Tongue (tissue), 2 donors: ENCODE measurements around the gene FADS6. TPM values are rescaled to one million over a fixed set of nuclear protein-coding genes. Genes with fewer than 3 reads are reported as not detected.
A peak's percentile ranks its signal among the peaks of the same experiment; 100 is the strongest.

Experiments used
- DNase-seq: peaks from one replicate; pipeline ENCODE4 v3.0.0-alpha.2; 2015
- total RNA-seq: library from RNA; depleted of rRNA; stranded (reverse); fragments of >200 nt; gene quantifications from one replicate; pipeline ENCODE4 v1.2.3, GENCODE V29; 2014

FADS6 gene
- total RNA-seq, 1 donor from 2014 or later = 0.51 TPM

GRCh38 chr17:74868251-74868907, 25.1 kb downstream of the FADS6 start:
- DNase-seq = no peak

- no peak for DNase-seq
Measured at GRCh38 chr17:74866198-74866835, 27.1 kb downstream of the FADS6 start.

- DNase-seq = no peak
Measured at GRCh38 chr17:74865504-74866197, 27.8 kb downstream of the FADS6 start.

- DNase-seq = peak; percentile 84
Measured at GRCh38 chr17:74864866-74865395, 28.5 kb downstream of the FADS6 start.

GRCh38 chr17:74864297-74864865, 29.1 kb downstream of the FADS6 start:
- no peak for DNase-seq

DNA sequence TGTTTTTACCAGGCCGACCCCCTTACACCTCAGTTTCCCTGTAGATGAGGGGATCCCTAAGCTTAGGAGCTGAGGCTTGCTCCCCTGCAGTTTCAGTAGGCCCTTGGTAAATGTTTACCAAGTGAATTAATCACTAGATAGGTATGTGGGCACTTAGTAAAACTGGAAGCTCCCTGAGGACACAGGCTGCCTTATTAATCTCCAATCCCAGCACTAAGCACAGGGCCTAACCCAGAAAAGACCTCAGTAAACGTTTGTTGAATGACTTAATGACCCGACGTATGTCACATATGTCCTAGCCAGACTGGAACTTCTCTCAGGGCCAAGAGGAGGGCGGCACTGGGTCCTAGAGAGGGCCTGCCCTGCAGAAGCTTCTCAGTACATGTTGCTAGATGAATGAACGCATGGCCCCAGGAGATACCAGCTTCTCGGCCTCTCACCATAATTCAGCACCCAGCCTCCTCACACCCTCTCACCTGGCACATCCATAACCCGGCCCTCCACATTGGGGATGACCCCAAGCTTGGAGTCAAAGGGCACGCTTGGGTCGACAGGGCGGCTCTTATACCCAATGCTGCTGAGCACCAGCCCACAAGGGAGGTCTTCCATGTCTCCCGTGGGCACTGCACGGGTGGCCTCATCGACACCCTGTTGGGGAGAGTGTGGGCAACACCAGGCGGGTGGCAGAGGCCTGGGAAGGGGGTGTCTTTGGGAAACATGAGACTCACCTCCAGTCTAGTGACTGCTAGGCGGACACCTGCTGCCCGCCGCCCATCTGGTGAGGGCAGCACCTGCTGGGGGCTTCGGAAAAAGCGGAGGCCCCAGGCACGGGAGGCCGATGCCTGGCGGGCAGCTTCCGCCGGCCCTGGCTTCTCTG, 29.8 kb downstream of the FADS6 start:
- no peak for DNase-seq

DNA sequence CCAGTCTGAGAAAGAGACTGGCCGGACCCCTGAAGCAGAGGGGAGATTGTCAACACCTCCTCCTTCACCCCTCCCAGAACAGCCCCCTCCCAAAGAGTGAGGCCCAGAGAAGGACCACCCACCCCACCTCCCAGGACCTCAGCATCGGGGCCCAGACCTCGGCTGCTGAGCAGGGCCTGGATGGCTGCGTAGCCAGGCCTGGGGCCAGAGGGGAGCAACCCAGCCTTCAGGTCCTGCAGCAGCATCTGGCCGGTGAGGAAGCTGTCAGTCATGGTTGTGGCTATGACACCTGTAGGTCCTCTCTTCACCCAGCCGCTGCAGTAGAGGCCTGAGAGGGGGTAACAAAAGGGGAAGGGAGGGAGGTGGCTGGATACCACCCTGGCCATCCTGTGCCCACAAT, 30.5 kb downstream of the FADS6 start:
- no peak for DNase-seq

DNA sequence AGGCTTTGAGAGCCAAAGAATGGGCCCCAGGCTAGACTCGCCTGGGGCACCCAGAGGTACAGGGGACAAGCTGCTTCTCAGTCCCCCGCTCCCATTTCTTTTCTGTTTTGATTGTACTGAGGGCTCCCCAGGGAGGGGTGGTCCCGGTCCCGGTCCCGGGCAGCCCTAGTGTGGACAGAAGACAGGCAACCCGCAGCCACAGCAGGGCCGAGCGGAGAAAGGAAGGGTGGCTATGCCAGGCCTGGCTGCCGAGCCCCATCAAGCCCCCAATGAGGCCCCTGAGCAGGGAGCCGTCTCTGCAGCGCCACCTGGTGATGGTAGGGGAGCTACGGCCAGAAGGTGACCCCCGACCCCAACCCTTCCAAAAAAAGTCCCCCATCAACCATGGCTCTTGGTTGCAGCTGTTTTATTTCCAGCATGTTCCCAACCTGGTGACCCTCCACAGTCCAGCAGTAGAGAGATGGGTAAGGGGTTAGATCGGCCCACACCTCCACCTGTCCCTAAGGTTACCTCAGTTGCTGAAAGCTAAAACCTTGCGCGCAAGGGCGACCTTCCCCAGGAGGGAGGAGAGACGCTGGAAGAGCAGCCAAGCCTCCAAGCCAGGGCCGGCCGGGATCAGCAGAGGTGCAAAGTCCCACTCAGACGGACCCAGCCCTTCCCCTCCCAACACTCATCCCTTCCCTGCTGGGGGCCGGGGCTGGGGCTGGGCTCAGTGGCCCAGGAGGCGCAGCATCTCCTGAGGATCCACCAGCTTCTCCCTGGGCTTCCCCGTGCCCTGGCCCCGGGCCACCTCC, 31.1 kb downstream of the FADS6 start:
- DNase-seq = peak; percentile 82

DNA sequence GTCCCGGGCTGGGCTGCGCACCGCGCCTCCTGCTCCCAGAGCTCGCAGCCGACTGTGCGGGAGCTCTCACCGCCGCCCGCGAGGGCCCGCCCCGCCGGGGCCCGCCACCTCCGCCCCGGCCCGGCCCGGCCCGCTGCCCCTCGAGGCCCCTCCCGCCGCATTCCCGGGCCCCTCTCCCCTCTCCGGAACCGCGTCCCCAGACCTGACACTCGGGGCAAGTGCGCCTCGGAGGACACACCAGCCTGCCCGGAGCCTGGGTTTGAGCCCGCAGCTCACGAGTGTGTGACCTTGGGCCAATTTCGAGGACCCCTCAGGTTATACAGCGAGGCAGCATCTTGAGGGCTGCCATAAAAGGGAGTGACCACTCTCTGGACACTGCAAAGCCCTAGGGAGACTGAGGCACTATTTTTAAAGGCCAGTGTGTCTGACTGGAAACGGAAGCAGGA, 31.7 kb downstream of the FADS6 start:
- DNase-seq = no peak

- no peak for DNase-seq
Measured at GRCh38 chr17:74860872-74861661, 32.4 kb downstream of the FADS6 start.

DNA sequence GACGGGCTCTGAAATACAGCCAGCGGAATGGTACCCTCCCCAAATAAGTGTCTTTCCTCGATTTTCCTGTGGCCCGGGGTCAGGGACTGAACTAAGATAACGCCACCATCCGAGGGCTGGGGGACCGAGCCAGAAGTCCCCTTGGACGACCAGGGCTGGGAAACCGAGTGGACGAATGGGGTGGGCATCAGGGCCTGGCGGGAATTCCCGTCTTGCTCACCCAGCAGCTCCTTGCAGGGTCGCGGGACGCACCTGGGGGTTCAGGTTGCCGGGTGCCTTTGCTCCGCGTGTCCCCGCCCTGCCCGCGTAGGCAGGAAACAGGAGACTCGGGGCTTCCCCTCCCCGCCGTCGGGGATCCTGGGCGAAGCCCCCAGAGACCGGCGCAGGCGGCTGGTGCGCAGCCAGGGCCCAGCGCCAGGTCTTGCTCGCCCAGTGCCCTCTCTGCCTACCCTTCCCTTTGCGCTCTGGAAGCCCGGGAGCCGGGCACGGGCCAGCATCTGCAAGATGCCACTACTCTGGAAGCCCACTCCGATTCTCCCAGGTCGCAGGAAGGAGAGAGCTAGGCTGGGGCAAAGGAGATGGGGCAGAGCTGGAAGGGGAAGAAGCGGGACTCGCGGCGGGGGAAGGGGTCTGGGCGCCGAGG, 33.1 kb downstream of the FADS6 start:
- no peak for DNase-seq

DNA sequence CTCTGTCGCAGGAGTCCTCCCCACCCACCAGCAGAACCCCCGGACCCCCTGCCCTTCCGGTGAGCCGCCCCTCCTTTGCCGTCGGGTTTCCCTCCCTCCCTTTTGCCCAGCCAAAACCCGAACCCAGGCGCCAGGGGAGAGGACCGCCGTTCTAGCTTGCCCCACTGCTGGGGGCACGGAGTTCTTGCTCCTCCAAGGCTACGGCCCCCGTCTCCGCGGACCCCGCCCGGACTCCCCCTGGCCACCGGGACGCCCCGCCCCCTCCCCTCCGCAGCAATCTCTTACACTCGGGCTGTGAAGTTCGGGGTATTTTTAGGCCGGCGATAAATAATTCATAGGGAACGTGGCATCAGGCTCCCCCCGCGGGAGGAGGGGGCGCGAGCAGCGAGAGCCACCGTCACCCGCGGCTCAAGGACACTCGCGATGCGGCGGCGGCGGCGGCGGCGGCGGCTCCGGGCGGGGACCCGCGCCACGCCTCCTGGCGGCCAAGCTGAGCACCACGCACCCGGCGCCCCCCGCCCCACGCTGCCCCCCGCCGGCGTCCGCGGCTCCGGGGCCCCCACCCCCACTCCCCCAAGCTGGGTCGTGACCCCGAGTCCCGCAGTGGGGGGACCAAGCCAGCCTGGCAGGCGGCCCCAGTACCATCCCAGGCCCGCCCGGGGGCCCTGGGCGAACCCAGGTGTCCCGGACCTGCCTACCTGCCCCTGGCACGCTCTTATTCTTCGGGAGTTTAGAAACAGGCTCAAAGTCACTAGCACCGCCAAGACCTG, 33.8 kb downstream of the FADS6 start, which contains the start of gene GRIN2C:
Gene GRIN2C, minus strand, starts transcription at position 427 of the 770 bp plus-strand sequence. CDS start 4,793 bp downstream, outside the sequence.
- no peak for DNase-seq

DNA sequence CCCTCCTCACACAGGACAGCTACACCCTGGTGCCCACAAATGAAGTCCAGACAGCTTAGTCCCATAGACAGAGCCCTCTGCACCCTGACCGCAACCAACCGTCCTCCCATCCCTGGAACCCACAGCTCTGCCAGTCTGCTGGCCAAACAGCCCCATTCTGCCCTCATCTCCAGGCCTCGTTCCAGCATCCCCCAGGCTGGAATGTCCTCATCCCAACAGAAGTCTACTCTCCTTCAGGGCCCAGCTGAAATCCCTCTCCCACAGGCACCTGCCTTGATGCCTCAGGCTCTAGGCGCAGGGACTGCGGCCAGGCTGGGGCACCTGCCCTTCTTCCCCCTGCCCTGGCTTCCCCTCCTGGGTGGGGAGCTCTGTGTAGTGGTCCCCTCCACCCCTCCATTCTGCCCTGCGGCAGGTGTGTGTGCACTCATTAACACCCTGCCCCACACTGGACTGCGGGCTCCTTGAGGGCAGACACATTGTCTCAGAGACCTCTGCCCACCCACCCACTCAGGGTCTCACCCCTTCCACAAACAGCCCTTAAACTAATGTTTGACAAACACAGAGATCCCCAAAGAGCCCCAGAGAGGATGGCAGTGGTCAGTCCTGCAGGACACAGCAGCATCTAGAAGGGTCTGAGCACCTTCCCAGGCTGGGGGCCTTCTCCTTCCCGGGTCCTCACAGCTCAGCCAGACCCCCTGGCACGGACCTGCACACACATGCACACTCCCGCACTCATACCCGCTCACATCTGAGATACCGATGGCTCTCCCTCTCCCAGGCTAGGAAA, 34.6 kb downstream of the FADS6 start:
- DNase-seq = no peak

GRCh38 chr17:74857191-74857590, 36.2 kb downstream of the FADS6 start:
- no peak for DNase-seq

DNA sequence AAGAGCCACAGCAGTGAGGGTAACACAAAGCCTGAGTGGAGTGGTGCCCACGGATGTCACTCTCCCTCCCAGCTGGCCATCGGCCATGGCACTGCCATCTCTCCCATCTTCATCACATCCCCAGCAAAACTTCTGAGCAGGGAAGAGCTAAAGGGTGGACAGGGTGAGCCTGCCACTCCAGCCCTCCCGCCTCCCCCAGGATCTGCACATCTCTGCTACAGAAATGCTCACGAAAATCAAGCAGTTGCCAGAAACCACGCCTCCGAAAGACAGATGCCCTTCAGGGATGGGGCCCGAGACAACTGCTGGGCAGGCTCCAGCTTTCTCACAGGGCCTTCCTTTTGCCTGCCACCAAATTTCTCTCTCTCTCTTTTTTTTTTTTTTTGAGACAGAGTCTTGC, 37.3 kb downstream of the FADS6 start:
- DNase-seq = peak; percentile 51

DNA sequence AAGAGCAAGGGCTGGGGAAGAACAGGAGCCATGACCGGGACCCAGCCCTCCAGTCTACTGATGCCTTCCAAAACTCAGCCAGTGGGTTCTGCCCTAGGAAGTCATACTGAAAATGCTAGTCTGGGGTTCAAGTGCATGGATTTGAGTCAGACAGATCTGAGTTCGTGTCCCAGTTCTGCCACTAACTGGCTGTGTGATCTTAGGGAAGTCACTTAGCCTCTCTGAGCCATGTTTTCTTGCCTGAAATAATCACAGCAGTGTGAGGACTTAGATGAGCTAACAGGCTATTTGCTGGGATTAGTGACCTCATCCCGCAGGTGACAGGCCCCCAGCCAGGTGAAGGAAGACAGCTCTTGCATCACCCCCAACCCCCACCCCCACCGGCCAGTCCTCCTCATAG, 38.1 kb downstream of the FADS6 start:
- DNase-seq = no peak

DNA sequence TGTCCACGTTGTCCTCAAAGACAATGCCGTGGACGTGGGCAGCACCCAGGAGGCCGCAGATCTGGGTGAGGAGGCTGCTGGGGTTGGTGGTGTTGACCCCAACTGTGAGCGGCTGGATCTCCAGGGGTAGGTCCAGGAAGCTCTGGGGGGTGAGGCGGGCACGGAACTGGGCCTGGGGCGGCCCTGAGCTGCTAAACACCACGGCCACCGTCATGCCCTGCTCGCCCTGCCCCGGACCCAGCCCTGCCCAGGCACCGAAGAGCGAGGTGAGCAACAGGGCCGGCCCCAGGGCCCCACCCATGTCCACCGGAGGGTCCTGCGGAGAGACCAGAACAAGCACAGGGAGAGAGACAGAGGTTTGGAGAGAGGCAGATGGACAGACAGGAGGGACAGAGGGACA, 38.6 kb downstream of the FADS6 start:
- no peak for DNase-seq

GRCh38 chr17:74853669-74854068, 39.8 kb downstream of the FADS6 start:
- no peak for DNase-seq
